HG02884 (cell line): Measurements from ENCODE around the gene RTEL1.
A peak's percentile ranks its signal among the peaks of the same experiment; 100 is the strongest.
"Not testable (repeated sequence)": the region's sequence is repeated elsewhere in the genome, so short reads cannot be mapped to it uniquely, and the experiment has no call there.

Source experiments
- ATAC-seq: cut with Tn5 transposase; IDR thresholded peaks from one replicate; pipeline ENCODE4 v1.9.1; 2021; ENCODE audit warnings: mild to moderate bottlenecking, moderate library complexity; ENCODE audit not compliant: unreplicated experiment

Gene RTEL1, protein sequence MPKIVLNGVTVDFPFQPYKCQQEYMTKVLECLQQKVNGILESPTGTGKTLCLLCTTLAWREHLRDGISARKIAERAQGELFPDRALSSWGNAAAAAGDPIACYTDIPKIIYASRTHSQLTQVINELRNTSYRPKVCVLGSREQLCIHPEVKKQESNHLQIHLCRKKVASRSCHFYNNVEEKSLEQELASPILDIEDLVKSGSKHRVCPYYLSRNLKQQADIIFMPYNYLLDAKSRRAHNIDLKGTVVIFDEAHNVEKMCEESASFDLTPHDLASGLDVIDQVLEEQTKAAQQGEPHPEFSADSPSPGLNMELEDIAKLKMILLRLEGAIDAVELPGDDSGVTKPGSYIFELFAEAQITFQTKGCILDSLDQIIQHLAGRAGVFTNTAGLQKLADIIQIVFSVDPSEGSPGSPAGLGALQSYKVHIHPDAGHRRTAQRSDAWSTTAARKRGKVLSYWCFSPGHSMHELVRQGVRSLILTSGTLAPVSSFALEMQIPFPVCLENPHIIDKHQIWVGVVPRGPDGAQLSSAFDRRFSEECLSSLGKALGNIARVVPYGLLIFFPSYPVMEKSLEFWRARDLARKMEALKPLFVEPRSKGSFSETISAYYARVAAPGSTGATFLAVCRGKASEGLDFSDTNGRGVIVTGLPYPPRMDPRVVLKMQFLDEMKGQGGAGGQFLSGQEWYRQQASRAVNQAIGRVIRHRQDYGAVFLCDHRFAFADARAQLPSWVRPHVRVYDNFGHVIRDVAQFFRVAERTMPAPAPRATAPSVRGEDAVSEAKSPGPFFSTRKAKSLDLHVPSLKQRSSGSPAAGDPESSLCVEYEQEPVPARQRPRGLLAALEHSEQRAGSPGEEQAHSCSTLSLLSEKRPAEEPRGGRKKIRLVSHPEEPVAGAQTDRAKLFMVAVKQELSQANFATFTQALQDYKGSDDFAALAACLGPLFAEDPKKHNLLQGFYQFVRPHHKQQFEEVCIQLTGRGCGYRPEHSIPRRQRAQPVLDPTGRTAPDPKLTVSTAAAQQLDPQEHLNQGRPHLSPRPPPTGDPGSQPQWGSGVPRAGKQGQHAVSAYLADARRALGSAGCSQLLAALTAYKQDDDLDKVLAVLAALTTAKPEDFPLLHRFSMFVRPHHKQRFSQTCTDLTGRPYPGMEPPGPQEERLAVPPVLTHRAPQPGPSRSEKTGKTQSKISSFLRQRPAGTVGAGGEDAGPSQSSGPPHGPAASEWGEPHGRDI (N-terminal part only)

GRCh38 chr20:63657937-63658748, at the start of gene RTEL1:
TSS of gene RTEL1 (plus strand) at chr20:63658312. CDS start at chr20:63659403, 1,091 bp downstream.
- peak; percentile 71 for ATAC-seq

DNA sequence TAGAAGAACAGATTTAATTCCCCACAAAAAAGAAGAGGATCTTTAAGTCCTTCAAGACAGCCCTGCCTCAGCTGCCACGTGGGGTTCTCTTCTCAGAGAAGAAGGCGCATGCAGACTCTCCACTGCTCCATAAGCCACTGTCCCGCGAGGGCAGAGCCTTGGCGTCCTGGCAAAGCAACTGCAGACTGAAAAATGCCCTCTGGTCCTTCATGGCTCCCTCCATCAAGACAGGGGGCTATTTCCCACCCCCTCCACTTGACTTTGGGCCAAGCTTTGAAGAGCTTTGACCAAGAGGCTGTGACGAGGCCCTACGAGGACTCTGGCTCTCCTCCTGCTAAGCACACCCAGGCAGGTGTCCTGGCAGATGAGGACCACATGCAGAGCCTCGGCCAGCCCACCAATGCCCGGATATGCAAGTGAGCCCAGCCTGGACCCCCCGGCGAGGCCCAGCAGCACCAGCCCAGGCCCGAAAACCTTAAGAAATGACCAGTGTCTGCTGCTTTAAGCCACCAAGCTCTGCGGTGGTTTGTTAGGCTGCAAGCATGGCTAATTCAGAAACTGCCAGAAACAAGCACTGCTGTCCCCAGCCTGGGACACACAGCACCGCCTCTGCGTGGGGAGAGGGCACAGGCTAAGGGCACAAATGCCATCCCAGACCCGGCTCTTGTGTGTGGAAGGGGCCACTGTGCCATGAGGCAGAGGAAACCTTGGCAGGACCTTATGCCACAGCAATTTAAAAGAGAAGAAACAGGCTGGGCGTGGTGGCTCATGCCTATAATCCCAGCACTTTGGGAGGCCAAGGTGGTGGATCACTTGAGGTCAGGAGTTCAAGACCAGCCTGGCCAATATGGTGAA, 47.3 kb upstream of the RTEL1 start:
- no peak for ATAC-seq

DNA sequence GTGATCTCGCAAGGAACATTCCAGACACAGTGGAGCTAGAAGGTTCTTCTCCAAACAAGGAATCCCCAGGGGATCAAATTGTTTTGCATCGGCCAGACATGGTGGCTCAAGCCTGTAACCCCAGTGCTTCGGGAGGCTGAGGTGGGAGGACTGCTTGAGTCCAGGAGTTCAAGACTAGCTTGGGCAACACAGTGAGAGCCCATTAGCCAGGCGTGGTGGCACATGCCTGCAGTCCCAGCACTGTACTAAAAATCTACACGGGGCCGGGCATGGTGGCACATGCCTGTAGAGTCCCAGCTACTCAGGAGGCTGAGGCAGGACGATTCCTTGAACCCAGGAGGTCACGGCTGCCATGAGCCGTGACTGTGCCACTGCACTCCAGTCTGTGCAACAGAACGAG, 46.5 kb upstream of the RTEL1 start:
- no peak for ATAC-seq

DNA sequence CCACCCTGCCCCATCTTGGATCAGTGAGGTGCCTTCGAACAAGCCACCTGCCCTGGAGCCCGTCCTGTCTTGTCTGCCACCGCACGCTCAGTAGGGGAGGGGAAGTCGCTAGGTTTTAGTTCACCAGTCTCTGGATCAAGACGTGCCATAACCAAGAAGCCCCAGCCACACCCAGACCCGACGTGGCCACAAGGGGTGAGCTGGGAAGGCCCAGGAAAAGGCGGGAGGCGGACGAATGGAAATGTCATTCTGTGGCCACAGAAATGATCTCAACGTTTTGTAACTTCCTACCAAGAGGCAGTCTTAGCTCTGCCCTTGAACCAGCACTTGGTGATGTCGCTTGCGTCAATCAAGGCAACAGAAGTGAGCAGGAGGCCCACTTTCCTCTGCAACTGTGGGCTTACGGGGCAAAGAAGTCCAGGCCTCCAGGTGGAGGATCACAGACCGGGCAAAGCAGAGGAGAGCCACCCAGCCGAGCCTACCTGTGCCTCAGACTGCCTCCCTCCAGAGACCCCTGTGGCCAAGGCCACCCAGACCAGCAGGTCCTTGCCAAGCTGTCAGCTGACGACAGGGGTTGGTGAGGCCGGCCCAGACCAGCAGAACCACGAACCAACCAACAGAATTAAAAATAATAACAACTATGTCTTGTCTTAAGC, 45.7 kb upstream of the RTEL1 start:
- no peak for ATAC-seq

GRCh38 chr20:63613863-63614594, 44.1 kb upstream of the RTEL1 start:
- not testable (repeated sequence) for ATAC-seq

- no peak for ATAC-seq
Measured at GRCh38 chr20:63617092-63617875, 40.8 kb upstream of the RTEL1 start.

DNA sequence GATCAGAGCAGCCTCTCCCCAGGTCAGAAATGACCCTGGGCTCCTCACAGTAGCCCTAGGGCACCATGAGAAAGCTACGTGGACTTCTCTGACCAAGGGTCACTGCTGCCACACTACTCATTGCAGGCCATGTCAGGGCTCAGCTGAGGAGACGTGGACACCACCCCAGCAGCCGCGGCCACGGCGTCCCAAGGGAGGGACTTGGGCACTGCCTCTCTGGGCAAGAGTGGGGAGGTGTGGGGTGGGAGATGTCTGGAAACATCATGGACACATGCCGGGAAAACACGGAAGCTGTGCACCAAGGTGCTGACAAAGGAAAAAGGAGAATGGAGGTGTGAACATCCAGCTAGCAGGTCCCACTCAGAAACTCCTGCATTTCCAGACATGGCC, 40.2 kb upstream of the RTEL1 start:
- ATAC-seq, result no peak

DNA sequence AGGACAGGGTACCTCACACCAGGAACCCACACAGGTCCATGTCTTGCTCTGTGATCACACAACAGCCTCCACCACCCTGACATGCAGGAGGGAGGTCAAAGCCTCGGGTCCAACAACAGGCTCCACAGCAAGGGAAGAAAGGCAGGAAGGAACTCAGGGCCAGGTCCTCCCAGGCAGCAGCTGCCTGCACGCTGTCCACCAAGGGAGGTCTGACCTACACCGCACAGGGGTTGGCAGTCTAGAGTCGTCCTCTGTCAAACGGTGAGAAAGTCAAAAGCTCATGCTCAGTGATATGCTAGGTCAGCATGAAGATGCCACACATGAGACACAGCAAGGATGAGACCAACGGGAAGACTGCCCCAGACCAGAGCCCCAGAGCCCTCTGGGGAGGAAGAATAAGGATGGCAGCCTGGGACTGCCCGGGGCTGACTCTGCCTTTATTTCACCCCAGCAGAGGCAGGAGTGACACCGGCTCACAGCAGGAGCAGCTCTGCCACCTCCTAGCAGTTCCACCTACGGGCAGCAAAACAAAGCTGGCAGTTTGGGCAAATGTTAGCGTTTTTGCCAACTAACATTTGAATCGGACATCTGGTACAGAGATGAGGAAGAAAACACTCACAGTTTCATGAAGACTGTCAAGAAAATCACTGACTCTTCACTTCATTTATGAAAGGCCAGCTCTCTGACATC, 39.7 kb upstream of the RTEL1 start:
- ATAC-seq, result no peak

DNA sequence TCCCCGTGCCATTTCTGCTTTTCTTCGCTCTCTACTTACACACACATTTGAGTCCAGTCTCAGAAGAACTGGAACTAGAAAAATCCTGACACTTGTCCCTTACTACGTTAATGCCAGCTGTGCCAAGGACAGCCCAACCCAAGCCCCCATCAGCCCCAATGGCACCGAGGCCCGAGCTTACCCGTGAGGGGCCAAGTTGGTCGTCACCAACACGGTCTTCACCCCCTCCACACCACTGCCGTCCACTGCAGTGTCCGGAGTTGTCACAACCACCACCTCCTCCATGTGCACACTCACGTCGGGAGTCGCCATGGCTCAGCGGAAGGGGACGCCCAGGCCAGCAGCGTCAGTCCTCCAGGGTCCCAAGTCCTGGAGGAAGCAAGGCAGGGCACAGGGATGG, 39.0 kb upstream of the RTEL1 start:
- ATAC-seq, result no peak

DNA sequence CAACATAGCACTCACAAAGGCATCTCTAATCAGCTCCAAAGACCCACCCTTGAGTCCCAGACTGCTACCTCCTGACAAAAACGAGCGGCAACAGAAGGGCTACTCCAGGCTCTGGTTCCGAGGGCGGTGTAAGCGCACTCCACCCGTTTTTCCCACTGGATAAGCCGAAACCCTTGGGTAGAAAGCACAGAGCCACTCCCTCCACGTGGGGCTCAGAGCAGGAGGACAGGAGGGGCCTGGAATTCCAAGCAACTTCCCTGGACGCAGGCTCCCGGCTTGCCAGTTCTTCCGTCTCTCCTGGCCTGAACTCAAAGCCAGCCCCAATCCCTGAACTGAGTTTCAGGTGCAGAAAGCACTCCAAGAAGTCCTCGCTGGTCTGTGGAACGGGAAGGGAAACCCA, 38.6 kb upstream of the RTEL1 start:
- no peak for ATAC-seq

- ATAC-seq, result no peak
Measured at GRCh38 chr20:63620991-63621390, 37.1 kb upstream of the RTEL1 start.

- no peak for ATAC-seq
Measured at GRCh38 chr20:63622096-63622495, 36.0 kb upstream of the RTEL1 start.

DNA sequence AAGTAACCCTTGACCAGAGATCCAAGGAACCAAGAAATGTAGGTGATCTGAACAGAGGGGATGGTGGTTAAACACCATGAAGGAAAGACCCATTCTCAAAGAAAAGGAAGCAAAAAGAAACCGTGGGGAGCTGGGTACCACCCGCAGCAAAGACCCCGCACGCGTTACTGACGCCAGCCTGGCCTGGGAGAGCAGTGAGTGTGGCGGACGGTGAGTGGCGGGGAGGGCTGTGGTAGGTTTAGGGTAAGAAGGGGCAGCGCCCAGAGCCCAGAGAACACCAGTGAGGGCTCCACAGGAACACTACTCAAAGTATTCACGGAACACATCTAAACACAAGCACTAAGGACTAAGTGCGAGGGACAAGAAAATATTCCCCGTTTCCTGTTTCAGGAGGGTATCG, 35.4 kb upstream of the RTEL1 start:
- no peak for ATAC-seq

DNA sequence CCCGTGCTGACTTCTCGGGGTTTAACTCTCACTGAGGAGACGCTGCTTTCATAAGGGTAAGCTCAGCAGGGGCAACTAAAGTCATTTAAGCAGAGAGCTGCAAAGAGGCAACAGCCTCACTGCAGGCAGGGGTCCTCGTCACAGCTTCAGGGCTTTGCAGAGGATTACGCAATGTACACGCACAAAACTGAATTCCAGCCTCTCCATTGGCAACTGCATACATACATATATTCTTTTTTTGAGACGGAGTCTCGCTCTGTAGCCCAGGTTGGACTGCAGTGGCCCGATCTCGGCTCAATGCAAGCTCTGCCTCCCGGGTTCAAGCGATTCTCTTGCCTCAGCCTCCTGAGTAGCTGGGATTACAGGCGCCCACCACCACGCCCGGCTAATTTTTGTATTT, 33.6 kb upstream of the RTEL1 start:
- ATAC-seq, result no peak

GRCh38 chr20:63625771-63626423, 32.2 kb upstream of the RTEL1 start:
- ATAC-seq, result no peak

GRCh38 chr20:63626424-63627128, 31.5 kb upstream of the RTEL1 start, which contains the start of gene GMEB2:
TSS of gene GMEB2 (minus strand) at chr20:63627101. CDS start at chr20:63619397, 7,704 bp downstream.
- ATAC-seq, result peak; percentile 35
